Measurements from ENCODE around the gene VN1R5. TPM values are rescaled to one million over a fixed set of nuclear protein-coding genes. Genes with fewer than 3 reads are reported as not detected.

VN1R5 gene
- total RNA-seq, 1 donor, result not detected

DNA sequence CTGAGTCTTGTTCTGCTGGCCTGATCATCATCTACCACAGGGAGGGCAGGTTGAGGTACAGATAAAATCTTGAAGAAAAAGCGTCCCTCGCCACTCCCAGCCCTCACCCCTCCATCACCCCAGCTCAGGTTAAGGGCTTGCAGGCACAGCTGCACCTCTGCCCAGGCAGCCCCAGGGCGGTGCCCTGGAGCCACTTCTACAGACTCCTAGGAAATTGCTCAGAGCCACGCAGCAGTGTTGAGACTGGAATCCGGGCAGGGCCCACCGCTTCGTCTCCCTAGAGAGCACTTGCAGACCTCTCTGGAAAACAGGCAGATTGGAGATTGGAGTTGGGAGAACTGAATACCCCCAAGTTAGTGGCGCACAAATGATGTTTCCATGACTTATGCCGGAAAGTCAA lies 35.3 kb downstream of the VN1R5 start:
- Histone ChIP-seq H3K27me3 (ENCODE audit: insufficient read depth, low read length) (no peaks in the 10 kb centered on the region), H3K4me1 (ENCODE audit: insufficient read depth, low read length) (no peaks in the 10 kb centered on the region), H3K9me3 (ENCODE audit: low read depth, low read length) (no peaks in the 10 kb centered on the region), H3K4me3 (ENCODE audit: low read length) (no peak overlapping the region)

DNA sequence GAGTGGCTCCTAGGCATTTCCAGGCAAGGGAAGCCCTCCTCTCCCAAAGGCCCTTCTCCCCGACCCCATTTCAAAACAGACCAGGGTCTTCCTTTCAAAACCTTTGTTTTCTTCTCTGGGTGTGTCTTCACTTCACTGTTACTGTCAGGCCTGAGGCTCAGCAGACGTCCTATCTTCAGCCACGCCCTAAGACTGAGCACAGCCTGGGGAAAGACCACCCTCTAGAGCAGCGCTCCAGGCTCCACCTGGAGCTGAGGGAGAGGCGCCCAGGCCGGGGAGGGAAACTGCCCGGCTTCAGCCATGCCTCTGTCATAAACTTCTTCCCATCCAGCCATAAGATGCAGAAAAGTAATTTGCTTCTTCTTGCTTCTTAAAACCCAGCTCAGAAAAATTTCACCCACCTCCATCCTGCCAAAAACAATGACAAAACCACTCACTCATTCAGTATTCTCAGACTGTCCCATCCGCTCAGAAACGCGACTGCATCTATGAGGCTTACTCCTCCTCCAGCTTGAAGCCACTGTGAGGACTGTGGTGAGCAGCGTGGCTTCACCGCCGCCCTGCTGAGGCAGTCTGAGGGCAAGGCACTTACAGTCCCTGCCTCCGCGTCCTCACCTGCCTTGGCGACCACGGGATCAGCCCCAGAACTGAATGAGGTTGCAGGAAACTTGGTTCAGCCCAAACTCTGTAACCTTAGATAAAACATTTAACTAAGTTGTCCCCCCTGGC lies 36.1 kb downstream of the VN1R5 start:
- no peaks in the 10 kb centered on the region for H3K9me3 ChIP-seq (ENCODE audit: low read depth, low read length)
- no peaks in the 10 kb centered on the region for H3K4me1 ChIP-seq (ENCODE audit: insufficient read depth, low read length)
- H3K27me3 ChIP-seq (ENCODE audit: insufficient read depth, low read length), result no peaks in the 10 kb centered on the region
- H3K4me3 ChIP-seq (ENCODE audit: low read length), result no peak overlapping the region

DNA sequence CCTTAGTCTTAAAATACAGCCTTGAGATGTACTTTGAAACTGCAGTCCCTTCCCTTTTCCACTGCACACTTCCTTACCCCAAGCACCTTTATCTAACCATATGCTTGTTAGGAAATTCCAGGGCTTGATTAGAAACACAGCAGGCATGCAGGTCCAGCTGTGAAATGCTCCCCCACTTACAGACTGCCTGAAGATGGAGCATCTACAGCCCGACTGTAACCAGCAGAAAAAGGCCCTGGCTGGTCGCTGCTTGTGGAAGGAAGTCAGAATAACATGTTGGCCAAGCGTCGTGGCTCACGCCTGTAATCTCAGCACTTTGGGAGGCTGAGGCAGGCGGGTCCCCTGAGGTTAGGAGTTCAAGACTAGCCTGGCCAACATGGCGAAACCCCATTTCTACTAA lies 37.2 kb downstream of the VN1R5 start:
- no peaks in the 10 kb centered on the region for H3K27me3 ChIP-seq (ENCODE audit: insufficient read depth, low read length)
- H3K9me3 ChIP-seq (ENCODE audit: low read depth, low read length), result no peaks in the 10 kb centered on the region
- H3K4me1 ChIP-seq (ENCODE audit: insufficient read depth, low read length), result no peaks in the 10 kb centered on the region
- no peak overlapping the region for H3K4me3 ChIP-seq (ENCODE audit: low read length)

GRCh38 chr1:247294282-247294681 lies 38.4 kb downstream of the VN1R5 start:
- no peaks in the 10 kb centered on the region for H3K27me3 ChIP-seq (ENCODE audit: insufficient read depth, low read length)
- no peak overlapping the region for H3K4me3 ChIP-seq (ENCODE audit: low read length)
- H3K9me3 ChIP-seq (ENCODE audit: low read depth, low read length), result no peaks in the 10 kb centered on the region
- no peaks in the 10 kb centered on the region for H3K4me1 ChIP-seq (ENCODE audit: insufficient read depth, low read length)

DNA sequence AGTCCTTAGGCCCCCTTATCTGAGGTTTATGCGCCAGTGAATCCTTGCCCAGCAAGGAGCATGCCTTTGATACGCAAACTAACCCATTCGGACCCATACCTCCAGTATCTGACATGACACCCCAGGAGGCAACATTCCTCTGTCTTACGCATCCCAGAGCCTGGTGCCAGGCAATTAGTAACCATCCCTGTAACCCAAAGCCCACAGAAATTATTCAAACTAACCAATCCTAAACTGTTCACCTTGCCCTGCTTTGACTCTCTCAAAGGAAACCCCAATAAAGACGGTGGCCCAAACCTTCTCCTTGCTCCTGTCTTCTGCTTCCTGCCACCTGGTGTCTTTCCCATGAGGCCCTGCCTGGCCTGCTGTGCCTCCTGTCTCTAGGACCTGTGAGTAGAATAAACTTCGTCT lies 39.4 kb downstream of the VN1R5 start:
- Histone ChIP-seq H3K4me1 (ENCODE audit: insufficient read depth, low read length) (no peaks in the 10 kb centered on the region), H3K9me3 (ENCODE audit: low read depth, low read length) (no peaks in the 10 kb centered on the region), H3K4me3 (ENCODE audit: low read length) (no peak overlapping the region), H3K27me3 (ENCODE audit: insufficient read depth, low read length) (no peaks in the 10 kb centered on the region)

- no peaks in the 10 kb centered on the region for H3K4me1 ChIP-seq (ENCODE audit: insufficient read depth, low read length)
- no peak overlapping the region for H3K4me3 ChIP-seq (ENCODE audit: low read length)
- H3K27me3 ChIP-seq (ENCODE audit: insufficient read depth, low read length), result no peaks in the 10 kb centered on the region
- H3K9me3 ChIP-seq (ENCODE audit: low read depth, low read length), result no peaks in the 10 kb centered on the region
Observed at GRCh38 chr1:247295746-247296145, 39.9 kb downstream of the VN1R5 start.

GRCh38 chr1:247296599-247297180 lies 40.8 kb downstream of the VN1R5 start:
- no peak overlapping the region for H3K4me3 ChIP-seq (ENCODE audit: low read length)
- H3K9me3 ChIP-seq (ENCODE audit: low read depth, low read length), result no peaks in the 10 kb centered on the region
- H3K4me1 ChIP-seq (ENCODE audit: insufficient read depth, low read length), result no peaks in the 10 kb centered on the region
- no peaks in the 10 kb centered on the region for H3K27me3 ChIP-seq (ENCODE audit: insufficient read depth, low read length)

DNA sequence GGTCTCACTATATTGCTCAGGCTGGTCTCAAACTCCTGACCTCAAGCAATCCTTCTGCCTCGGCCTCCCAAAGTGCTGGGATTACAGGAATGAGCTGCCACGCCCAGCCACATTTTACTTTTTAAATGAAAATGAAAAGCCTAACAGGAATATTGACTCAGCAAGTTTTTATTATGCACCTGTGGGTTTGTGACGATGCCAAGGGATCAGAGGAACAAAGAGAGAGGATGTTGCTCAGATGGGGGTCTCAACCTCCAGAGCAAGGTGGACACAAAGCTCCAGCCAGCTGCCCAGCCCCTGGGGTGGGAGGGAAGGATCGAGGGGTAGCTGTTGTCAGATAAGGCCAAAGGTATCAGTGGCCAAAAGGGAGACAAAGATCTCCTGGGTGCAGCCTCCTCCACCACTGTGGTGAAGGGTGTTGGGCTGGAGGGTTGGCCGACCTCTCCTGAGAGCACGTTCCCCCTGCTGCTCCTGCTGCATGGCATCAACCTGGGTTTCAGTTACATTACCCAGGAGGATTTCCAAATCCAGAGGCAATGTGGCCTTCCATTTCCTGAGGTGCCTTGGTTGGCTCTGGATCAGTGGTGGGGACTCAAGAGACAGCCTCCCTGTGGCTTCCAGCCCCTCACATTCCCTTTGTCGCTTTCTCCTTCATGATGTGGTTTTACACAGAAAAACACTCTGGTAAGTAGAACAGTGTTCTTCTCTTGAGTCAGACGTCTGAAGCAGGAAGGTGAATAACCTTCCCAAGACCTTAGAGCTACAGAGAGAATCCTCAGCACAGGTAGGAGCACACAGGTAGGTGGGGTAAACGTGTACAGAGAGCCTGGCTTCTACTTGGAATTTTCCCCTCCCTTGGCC lies 41.6 kb downstream of the VN1R5 start:
- no peaks in the 10 kb centered on the region for H3K27me3 ChIP-seq (ENCODE audit: insufficient read depth, low read length)
- no peaks in the 10 kb centered on the region for H3K9me3 ChIP-seq (ENCODE audit: low read depth, low read length)
- H3K4me1 ChIP-seq (ENCODE audit: insufficient read depth, low read length), result no peaks in the 10 kb centered on the region
- no peak overlapping the region for H3K4me3 ChIP-seq (ENCODE audit: low read length)

DNA sequence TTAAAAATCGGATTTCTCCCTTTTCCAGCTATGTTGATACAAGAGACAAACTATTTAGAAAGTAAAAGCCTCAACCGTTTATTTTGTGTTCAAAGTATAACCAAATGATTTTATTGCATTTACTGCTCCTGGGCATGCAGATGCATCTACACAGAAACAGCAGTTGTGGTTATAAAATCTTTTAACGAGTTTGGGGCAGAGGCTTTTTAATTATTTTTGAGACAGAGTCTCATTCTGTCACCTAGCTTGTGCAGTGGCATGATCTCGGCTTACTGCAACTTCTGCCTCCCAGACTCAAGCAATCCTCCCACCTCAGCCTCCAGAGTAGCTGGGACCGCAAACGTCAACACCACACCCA lies 42.2 kb downstream of the VN1R5 start:
- no peak overlapping the region for H3K4me3 ChIP-seq (ENCODE audit: low read length)
- H3K27me3 ChIP-seq (ENCODE audit: insufficient read depth, low read length), result no peaks in the 10 kb centered on the region
- no peaks in the 10 kb centered on the region for H3K9me3 ChIP-seq (ENCODE audit: low read depth, low read length)
- no peaks in the 10 kb centered on the region for H3K4me1 ChIP-seq (ENCODE audit: insufficient read depth, low read length)

DNA sequence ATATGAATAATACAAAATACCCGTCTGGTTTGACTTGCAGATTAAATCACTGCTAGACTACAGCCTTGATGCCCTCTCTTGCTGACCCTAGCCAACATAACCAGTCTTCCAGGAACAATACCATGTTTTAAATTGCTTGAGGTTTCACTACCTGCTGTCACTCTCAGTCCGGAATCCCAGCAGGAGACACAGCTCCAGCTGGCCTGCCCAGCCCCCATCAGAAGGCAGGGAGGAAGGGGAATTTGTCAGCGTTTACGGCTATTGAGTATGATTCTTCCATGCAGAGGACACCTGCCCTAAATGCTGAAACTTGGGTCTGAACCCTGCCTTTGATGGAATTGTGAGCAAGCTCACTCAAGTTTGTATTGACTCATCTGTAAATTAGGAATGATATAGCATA lies 42.8 kb downstream of the VN1R5 start:
- H3K4me1 ChIP-seq (ENCODE audit: insufficient read depth, low read length), result no peaks in the 10 kb centered on the region
- no peaks in the 10 kb centered on the region for H3K27me3 ChIP-seq (ENCODE audit: insufficient read depth, low read length)
- H3K4me3 ChIP-seq (ENCODE audit: low read length), result no peak overlapping the region
- H3K9me3 ChIP-seq (ENCODE audit: low read depth, low read length), result no peaks in the 10 kb centered on the region

GRCh38 chr1:247299723-247300381 lies 44.0 kb downstream of the VN1R5 start:
- no peaks in the 10 kb centered on the region for H3K27me3 ChIP-seq (ENCODE audit: insufficient read depth, low read length)
- H3K4me1 ChIP-seq (ENCODE audit: insufficient read depth, low read length), result no peaks in the 10 kb centered on the region
- H3K9me3 ChIP-seq (ENCODE audit: low read depth, low read length), result no peaks in the 10 kb centered on the region
- H3K4me3 ChIP-seq (ENCODE audit: low read length), result no peak overlapping the region

DNA sequence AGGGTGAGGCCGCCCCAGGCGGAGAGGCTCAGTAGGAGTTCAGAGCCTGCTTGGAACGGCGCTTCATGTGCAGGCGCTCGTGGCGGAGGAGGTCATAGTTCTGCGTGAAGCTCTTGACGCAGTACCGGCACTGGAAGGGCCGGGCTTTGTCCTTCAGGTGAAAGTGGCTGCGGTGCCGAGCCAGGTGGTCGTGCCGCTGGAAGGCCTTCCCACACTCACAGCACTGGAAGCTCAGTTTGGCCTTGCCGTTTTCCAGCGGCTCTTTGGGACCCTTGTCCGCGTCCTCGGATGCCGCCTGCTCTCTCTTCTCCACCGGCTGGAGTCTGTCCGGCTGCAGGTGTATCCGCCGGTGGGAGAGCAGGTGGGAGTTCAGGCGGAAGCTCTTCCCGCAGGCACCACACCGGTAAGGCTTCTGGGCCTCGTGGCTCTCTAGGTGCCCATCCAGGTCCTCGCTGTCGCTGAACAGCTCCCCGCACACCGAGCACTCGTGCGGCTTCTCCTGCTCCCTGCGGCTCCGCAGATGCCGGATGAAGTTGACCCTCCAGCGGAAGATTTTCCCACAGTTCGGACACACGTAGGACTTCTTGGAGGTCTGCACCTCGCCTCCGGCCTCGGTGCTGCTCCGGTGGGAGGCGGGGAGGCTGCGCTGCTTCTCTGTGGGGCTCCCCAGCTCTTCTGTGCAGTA lies 44.8 kb downstream of the VN1R5 start:
- H3K9me3 ChIP-seq (ENCODE audit: low read depth, low read length), result no peaks in the 10 kb centered on the region
- H3K27me3 ChIP-seq (ENCODE audit: insufficient read depth, low read length), result no peaks in the 10 kb centered on the region
- H3K4me1 ChIP-seq (ENCODE audit: insufficient read depth, low read length), result no peaks in the 10 kb centered on the region
- H3K4me3 ChIP-seq (ENCODE audit: low read length), result no peak overlapping the region

GRCh38 chr1:247301176-247301540 lies 45.3 kb downstream of the VN1R5 start:
- Histone ChIP-seq H3K4me3 (ENCODE audit: low read length) (no peak overlapping the region), H3K9me3 (ENCODE audit: low read depth, low read length) (no peaks in the 10 kb centered on the region), H3K27me3 (ENCODE audit: insufficient read depth, low read length) (no peaks in the 10 kb centered on the region), H3K4me1 (ENCODE audit: insufficient read depth, low read length) (no peaks in the 10 kb centered on the region)

GRCh38 chr1:247303216-247303615 lies 47.3 kb downstream of the VN1R5 start:
- H3K27me3 ChIP-seq (ENCODE audit: insufficient read depth, low read length), result no peaks in the 10 kb centered on the region
- no peaks in the 10 kb centered on the region for H3K9me3 ChIP-seq (ENCODE audit: low read depth, low read length)
- no peak overlapping the region for H3K4me3 ChIP-seq (ENCODE audit: low read length)
- no peaks in the 10 kb centered on the region for H3K4me1 ChIP-seq (ENCODE audit: insufficient read depth, low read length)

- Histone ChIP-seq H3K9me3 (ENCODE audit: low read depth, low read length) (no peaks in the 10 kb centered on the region), H3K27me3 (ENCODE audit: insufficient read depth, low read length) (no peaks in the 10 kb centered on the region), H3K4me1 (ENCODE audit: insufficient read depth, low read length) (no peaks in the 10 kb centered on the region), H3K4me3 (ENCODE audit: low read length) (no peak overlapping the region)
Observed at GRCh38 chr1:247304031-247304430, 48.2 kb downstream of the VN1R5 start.
